OCI-LY7 (cell line): ENCODE measurements around the gene LRRC4C. TPM values are rescaled to one million over a fixed set of nuclear protein-coding genes. Genes with fewer than 3 reads are reported as not detected.

ENCODE experiments used
- BruUV-seq: library from RNA; stranded (reverse); fragments of 400-500 nt; replicated peaks from 2 replicates; lab custom pipeline; 2021; lab: Mats Ljungman, UMichigan
- CTCF ChIA-PET: fragments of 300-600 bp; sonication (Branson Sonifier 250); formaldehyde crosslinking; loops from one replicate; lab custom pipeline; 2022; ENCODE audit warnings: antibody characterized with exemption; ENCODE audit not compliant: unreplicated experiment; lab: Charles Lee
- POLR2A ChIA-PET: fragments of 300-600 bp; sonication (Branson Sonifier 250); formaldehyde crosslinking; loops from one replicate; lab custom pipeline; 2022; ENCODE audit warnings: antibody characterized with exemption; lab: Charles Lee
- DNase-seq: peaks from one replicate; pipeline ENCODE4 v3.0.0-alpha.2; 2015; ENCODE audit warnings: low spot score
- H2AFZ ChIP-seq: fragments of 200-600 bp; sonication (generic), shearing (Covaris generic); 2 replicates; pipeline ENCODE4 v1.6.1; 2014; ENCODE audit warnings: mild to moderate bottlenecking, antibody characterized with exemption, low read length, moderate library complexity
- H3K27ac ChIP-seq: fragments of 200-600 bp; sonication (generic); 2 replicates; pipeline ENCODE4 v1.5.1; 2014; ENCODE audit warnings: mixed run types, low read depth, mild to moderate bottlenecking, moderate library complexity, low read length, inconsistent platforms; ENCODE audit not compliant: poor library complexity, severe bottlenecking
- H3K36me3 ChIP-seq: fragments of 200-600 bp; sonication (generic); 2 replicates; pipeline ENCODE4 v1.6.1; 2014; ENCODE audit warnings: mild to moderate bottlenecking, antibody characterized with exemption, low read length, moderate library complexity, mixed read lengths; ENCODE audit not compliant: insufficient read depth
- H3K4me1 ChIP-seq: fragments of 200-600 bp; sonication (generic); 2 replicates; pipeline ENCODE4 v1.5.1; 2014; ENCODE audit warnings: mild to moderate bottlenecking, low read length; ENCODE audit not compliant: insufficient read depth, poor library complexity, severe bottlenecking
- H3K4me2 ChIP-seq: fragments of 200-600 bp; sonication (generic); 2 replicates; pipeline ENCODE4 v1.6.1; 2014; ENCODE audit warnings: mild to moderate bottlenecking, low read length
- H3K4me3 ChIP-seq: fragments of 200-600 bp; sonication (generic); 2 replicates; pipeline ENCODE4 v1.5.1; 2014; ENCODE audit warnings: mild to moderate bottlenecking, low read depth, low read length; ENCODE audit not compliant: poor library complexity, severe bottlenecking
- H3K79me2 ChIP-seq: fragments of 200-600 bp; sonication (generic); 2 replicates; pipeline ENCODE4 v1.6.1; 2016; ENCODE audit warnings: low read depth, mild to moderate bottlenecking, low read length, moderate library complexity, mixed read lengths; ENCODE audit not compliant: insufficient read depth
- H3K9me2 ChIP-seq: fragments of 200-600 bp; sonication (generic); 2 replicates; pipeline ENCODE4 v1.6.1; 2016; ENCODE audit warnings: mild to moderate bottlenecking, low read length, mixed read lengths; ENCODE audit not compliant: insufficient read depth
- H3K9me3 ChIP-seq: fragments of 200-600 bp; sonication (generic); 2 replicates; pipeline ENCODE4 v1.6.1; 2014; ENCODE audit warnings: mild to moderate bottlenecking, mixed run types, low read length, mixed read lengths
- H4K20me1 ChIP-seq: fragments of 200-600 bp; sonication (generic); 2 replicates; pipeline ENCODE4 v1.6.1; 2014; ENCODE audit warnings: mild to moderate bottlenecking, antibody characterized with exemption, low read length, moderate library complexity, mixed read lengths; ENCODE audit not compliant: insufficient read depth
- EZH2phosphoT487 ChIP-seq: fragments of 200-600 bp; sonication (generic); IDR thresholded peaks from 2 replicates; pipeline ENCODE4 v1.6.1; 2018; ENCODE audit warnings: low read depth, borderline replicate concordance, mild to moderate bottlenecking, mixed run types, antibody characterized with exemption, low read length, moderate library complexity, mixed read lengths
- intact Hi-C: fragments of 100-400 bp; cut with micrococcal nuclease; formaldehyde crosslinking; loops from one replicate; pipeline ENCODE4 v1.10.0; 2022; ENCODE audit not compliant: unreplicated experiment
- total RNA-seq, 2 experiments: library from RNA; depleted of rRNA in 1 of 2; stranded (reverse); fragments of >200 nt in 1 of 2; shearing (Covaris generic) in 1 of 2; gene quantifications; 2 replicates each; pipeline ENCODE4 v1.2.3, GENCODE V29; 2014 to 2022
- TF ChIP-seq, protein P1 (sequence below): fragments of 200-600 bp; sonication (generic); conservative IDR thresholded peaks from 2 replicates; pipeline ENCODE4 v1.5.1; 2014; ENCODE audit warnings: mild to moderate bottlenecking, antibody characterized with exemption, low read length, moderate library complexity, mixed read lengths

LRRC4C gene
- total RNA-seq, 2 experiments from 2014 or later = not detected

DNA sequence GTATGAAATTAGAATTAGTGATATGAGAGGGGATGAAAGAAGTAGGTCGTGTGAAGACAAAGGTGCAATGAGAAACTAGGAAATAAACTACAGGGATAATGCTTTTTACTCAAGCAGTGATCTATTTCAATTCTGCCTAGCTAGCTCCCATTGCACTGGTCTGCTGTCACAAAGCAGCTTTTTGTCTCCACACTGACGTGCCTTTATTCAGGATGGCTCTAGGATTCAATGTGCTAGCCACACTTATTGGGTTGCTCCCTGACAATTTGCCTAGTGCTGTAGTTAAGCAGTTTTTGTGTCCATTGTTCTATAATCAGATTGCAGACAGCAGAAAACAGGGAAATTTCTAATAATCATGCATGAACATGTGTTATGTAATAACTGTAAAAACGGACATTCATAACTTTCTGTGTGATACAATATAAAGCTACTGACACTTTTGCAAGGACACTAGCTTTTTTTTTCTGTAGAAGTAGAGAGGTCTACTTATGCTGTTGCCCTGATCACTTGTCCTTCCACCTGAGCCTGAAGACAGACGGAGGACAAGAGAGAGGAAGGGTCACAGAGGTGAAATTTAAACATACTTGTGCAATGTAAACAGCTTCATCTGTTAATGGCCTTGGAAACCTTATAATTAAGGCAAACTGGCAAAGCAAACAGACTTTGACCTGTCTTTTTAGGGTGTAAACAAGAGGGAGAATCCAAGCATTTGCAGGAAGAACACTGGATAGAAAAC lies 269.6 kb downstream of the LRRC4C start:
- no peak for DNase-seq
- CTCF ChIA-PET = no interaction called here
- TF ChIP-seq, protein P1, sequence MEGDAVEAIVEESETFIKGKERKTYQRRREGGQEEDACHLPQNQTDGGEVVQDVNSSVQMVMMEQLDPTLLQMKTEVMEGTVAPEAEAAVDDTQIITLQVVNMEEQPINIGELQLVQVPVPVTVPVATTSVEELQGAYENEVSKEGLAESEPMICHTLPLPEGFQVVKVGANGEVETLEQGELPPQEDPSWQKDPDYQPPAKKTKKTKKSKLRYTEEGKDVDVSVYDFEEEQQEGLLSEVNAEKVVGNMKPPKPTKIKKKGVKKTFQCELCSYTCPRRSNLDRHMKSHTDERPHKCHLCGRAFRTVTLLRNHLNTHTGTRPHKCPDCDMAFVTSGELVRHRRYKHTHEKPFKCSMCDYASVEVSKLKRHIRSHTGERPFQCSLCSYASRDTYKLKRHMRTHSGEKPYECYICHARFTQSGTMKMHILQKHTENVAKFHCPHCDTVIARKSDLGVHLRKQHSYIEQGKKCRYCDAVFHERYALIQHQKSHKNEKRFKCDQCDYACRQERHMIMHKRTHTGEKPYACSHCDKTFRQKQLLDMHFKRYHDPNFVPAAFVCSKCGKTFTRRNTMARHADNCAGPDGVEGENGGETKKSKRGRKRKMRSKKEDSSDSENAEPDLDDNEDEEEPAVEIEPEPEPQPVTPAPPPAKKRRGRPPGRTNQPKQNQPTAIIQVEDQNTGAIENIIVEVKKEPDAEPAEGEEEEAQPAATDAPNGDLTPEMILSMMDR = no peak
- TF ChIP-seq EZH2phosphoT487 = no peak

DNA sequence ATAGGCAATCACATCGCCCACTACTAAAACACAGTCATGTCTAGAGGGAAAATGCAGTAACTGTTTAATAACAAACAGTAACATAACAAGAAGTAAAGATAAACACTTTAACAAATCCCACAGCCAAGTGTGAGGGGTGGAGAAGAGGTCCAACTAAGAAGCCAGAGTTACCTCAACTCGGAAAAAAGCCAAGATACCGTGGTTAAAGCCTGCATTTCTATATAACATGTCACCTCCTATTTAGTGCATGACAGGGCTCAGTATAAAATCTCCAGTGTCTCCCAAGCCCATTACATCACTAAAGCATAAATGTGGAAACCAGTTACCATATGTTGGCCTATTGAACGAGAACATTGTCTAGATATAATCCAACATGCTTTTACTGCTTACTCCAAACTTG lies 281.7 kb downstream of the LRRC4C start:
- H3K27ac ChIP-seq = no peak overlapping the region
- CTCF ChIA-PET = no interaction called here
- H2AFZ ChIP-seq = no peak overlapping the region
- TF ChIP-seq EZH2phosphoT487 = no peak
- TF ChIP-seq, protein P1 = no peak
- no peaks in the 10 kb centered on the region for H3K4me1 ChIP-seq
- H3K4me2 ChIP-seq = no peak overlapping the region
- POLR2A ChIA-PET = no interaction called here
- no peaks in the 10 kb centered on the region for H4K20me1 ChIP-seq
- intact Hi-C loops = no loop called here
- H3K36me3 ChIP-seq = no peaks in the 10 kb centered on the region
- no TSS peak for BruUV-seq
- H3K9me2 ChIP-seq = no peaks in the 10 kb centered on the region
- no peaks in the 10 kb centered on the region for H3K9me3 ChIP-seq
- no peak for DNase-seq
- H3K79me2 ChIP-seq = no peaks in the 10 kb centered on the region
- no peak overlapping the region for H3K4me3 ChIP-seq

More for the DNA sequence above, 269.6 kb downstream of the LRRC4C start:
- H4K20me1 ChIP-seq = no peaks in the 10 kb centered on the region
- H3K4me1 ChIP-seq = no peaks in the 10 kb centered on the region
- no peak overlapping the region for H3K4me3 ChIP-seq
- no peaks in the 10 kb centered on the region for H3K79me2 ChIP-seq
- H3K36me3 ChIP-seq = no peaks in the 10 kb centered on the region
- BruUV-seq = no TSS peak
- H3K4me2 ChIP-seq = no peak overlapping the region
- 0 out of 2 replicates have a peak, but pooled peaks cover 5% of the 10 kb centered on the region for H3K9me3 ChIP-seq
- H3K27ac ChIP-seq = no peak overlapping the region
- no peaks in the 10 kb centered on the region for H3K9me2 ChIP-seq
- intact Hi-C loops = no loop called here
- no peak overlapping the region for H2AFZ ChIP-seq
- POLR2A ChIA-PET = interaction anchor here (1.0 kb wide), 1 partner anchor 41 kb away, joined by 3 read pairs; no protein-coding TSS in a partner anchor
